H1 (cell line): ENCODE results near the gene SIK2.

Experiments used
- CTCF ChIP-seq, 3 experiments: IDR thresholded peaks; 1 replicate in 2 of 3; 2 replicates in 1 of 3; pipeline versions ENCODE4 v1.5.1 to v1.6.1; 2011; ENCODE audit warnings: low read length in 3 of 3, mild to moderate bottlenecking in 3 of 3, inconsistent platforms in 2 of 3, low read depth in 1 of 3, moderate library complexity in 1 of 3; ENCODE audit not compliant: insufficient read depth in 1 of 3; ENCODE audit errors: control extremely low read depth in 1 of 3
- MAFK ChIP-seq: IDR thresholded peaks from 2 replicates; pipeline ENCODE4 v1.6.1; 2012; ENCODE audit warnings: low read depth, mild to moderate bottlenecking, improper control_type of control experiment, low read length
- MAX ChIP-seq: IDR thresholded peaks from 2 replicates; pipeline ENCODE4 v1.6.1; 2012; ENCODE audit warnings: inconsistent platforms
- SUZ12 ChIP-seq: fragments of 200-600 bp; sonication (generic); IDR thresholded peaks from 2 replicates; pipeline ENCODE4 v1.6.1; 2012; ENCODE audit warnings: mild to moderate bottlenecking, inconsistent platforms, low read length, moderate library complexity, mixed read lengths
- YY1 ChIP-seq: IDR thresholded peaks from 2 replicates; pipeline ENCODE4 v1.6.1; 2011; ENCODE audit warnings: low read depth, mild to moderate bottlenecking, low read length

GRCh38 chr11:111654601-111655000 lies 52.4 kb downstream of the SIK2 start:
- TF ChIP-seq CTCF (IDR thresholded peaks at IDR 0.05; ENCODE audit: control extremely low read depth in 1 of 3, insufficient read depth in 1 of 3, low read depth in 1 of 3, low read length in 3 of 3): no peak
- no peak for TF ChIP-seq YY1
- TF ChIP-seq MAX: no peak
- TF ChIP-seq MAFK: no peak
- no peak for TF ChIP-seq SUZ12
